Natural killer cell treated with Interleukin-12 subunit alpha and Interleukin-12 subunit beta and Interleukin-15 and Interleukin-18, amount 100 ng/mL, for 72 hours (primary cell): ENCODE results near the gene PDGFB. TPM values are rescaled to one million over a fixed set of nuclear protein-coding genes. Genes with fewer than 3 reads are reported as not detected.

Experiments
- ATAC-seq, 2 donors: fragments of 150-1000 bp; cut with Tn5 transposase in 1 of 2; sonication (Bioruptor Pico), chemical (Tn5 transposase) in 1 of 2; 2 replicates each; pipeline ENCODE4 v1.10.0; 2021
- DNase-seq: peaks from one replicate; pipeline ENCODE4 v3.0.0; 2022; ENCODE audit warnings: low spot score
- H3K27ac Mint-ChIP-seq, 2 donors: 1 replicate in 1 of 2; 2 replicates in 1 of 2; pipeline ENCODE4 v1.8.0; 2022; ENCODE audit warnings: mixed read lengths in 2 of 2, mild to moderate bottlenecking in 1 of 2, moderate library complexity in 1 of 2
- H3K27me3 Mint-ChIP-seq, 2 donors: 1 replicate in 1 of 2; 2 replicates in 1 of 2; pipeline ENCODE4 v1.8.0; 2022; ENCODE audit warnings: mixed read lengths in 2 of 2
- H3K36me3 Mint-ChIP-seq: one replicate; pipeline ENCODE4 v1.8.0; 2022; ENCODE audit warnings: mixed read lengths
- H3K4me1 Mint-ChIP-seq, 2 donors: 1 replicate in 1 of 2; 2 replicates in 1 of 2; pipeline ENCODE4 v1.8.0; 2022; ENCODE audit warnings: low read depth in 2 of 2, mixed read lengths in 2 of 2, mild to moderate bottlenecking in 1 of 2
- H3K4me3 Mint-ChIP-seq: one replicate; pipeline ENCODE4 v1.8.0; 2022; ENCODE audit warnings: mixed read lengths
- H3K9me3 Mint-ChIP-seq: 2 replicates; pipeline ENCODE4 v1.8.0; 2022; ENCODE audit warnings: mixed read lengths
- total RNA-seq, 2 donors: library from RNA; stranded (reverse); gene quantifications; one replicate each; pipeline ENCODE4 v1.2.3, GENCODE V29; 2022

The PDGFB gene
- total RNA-seq, 2 donors from 2014 or later: not detected

GRCh38 chr22:39215070-39215396 is 29.7 kb downstream of the PDGFB start:
- H3K36me3 Mint-ChIP-seq: peaks cover 3% of the 10 kb centered on the region
- no peak overlapping the region for H3K27ac Mint-ChIP-seq
- peaks cover 3 to 5% of the 10 kb centered on the region in 2 donors for H3K4me1 Mint-ChIP-seq
- no peak for DNase-seq
- no peaks in the 10 kb centered on the region for H3K9me3 Mint-ChIP-seq
- no peak overlapping the region for H3K4me3 Mint-ChIP-seq
- no peak for ATAC-seq
- peaks cover 24 to 41% of the 10 kb centered on the region in 2 donors for H3K27me3 Mint-ChIP-seq

GRCh38 chr22:39214383-39215069 is 30.3 kb downstream of the PDGFB start:
- Mint-ChIP-seq H3K27ac (no peak overlapping the region), H3K4me3 (no peak overlapping the region), H3K27me3 (peaks cover 21 to 36% of the 10 kb centered on the region in 2 donors), H3K36me3 (no peaks in the 10 kb centered on the region), H3K9me3 (no peaks in the 10 kb centered on the region), H3K4me1 (peaks cover 3 to 5% of the 10 kb centered on the region in 2 donors)
- no peak for ATAC-seq
- DNase-seq: no peak

GRCh38 chr22:39214006-39214382 is 30.8 kb downstream of the PDGFB start:
- DNase-seq (no peak), ATAC-seq (no peak)
- no peaks in the 10 kb centered on the region for H3K36me3 Mint-ChIP-seq
- H3K9me3 Mint-ChIP-seq: no peaks in the 10 kb centered on the region
- H3K27ac Mint-ChIP-seq: no peak overlapping the region
- no peak overlapping the region for H3K4me3 Mint-ChIP-seq
- peaks cover 21 to 36% of the 10 kb centered on the region in 2 donors for H3K27me3 Mint-ChIP-seq
- H3K4me1 Mint-ChIP-seq: peaks cover 3 to 5% of the 10 kb centered on the region in 2 donors

GRCh38 chr22:39212721-39213376 is 31.9 kb downstream of the PDGFB start:
- ATAC-seq (no peak), DNase-seq (no peak)
- Mint-ChIP-seq H3K27me3 (peaks cover 24 to 32% of the 10 kb centered on the region in 2 donors), H3K4me3 (no peak overlapping the region), H3K9me3 (no peaks in the 10 kb centered on the region), H3K27ac (peak overlapping the region in 1 of 2 donors; percentile 48), H3K4me1 (peaks cover 3 to 6% of the 10 kb centered on the region in 2 donors), H3K36me3 (no peaks in the 10 kb centered on the region)

GRCh38 chr22:39209756-39210155 is 35.0 kb downstream of the PDGFB start:
- peaks cover 26 to 27% of the 10 kb centered on the region in 2 donors for H3K27me3 Mint-ChIP-seq
- H3K36me3 Mint-ChIP-seq: no peaks in the 10 kb centered on the region
- peaks cover 16 to 20% of the 10 kb centered on the region in 2 donors for H3K4me1 Mint-ChIP-seq
- DNase-seq (no peak), ATAC-seq (no peak)
- H3K27ac Mint-ChIP-seq: no peak overlapping the region
- no peak overlapping the region for H3K4me3 Mint-ChIP-seq
- no peaks in the 10 kb centered on the region for H3K9me3 Mint-ChIP-seq

GRCh38 chr22:39208013-39208680 is 36.6 kb downstream of the PDGFB start:
- peak overlapping the region in 1 of 2 donors; percentile 58 for H3K27ac Mint-ChIP-seq

GRCh38 chr22:39207141-39208012 is 37.4 kb downstream of the PDGFB start:
- Mint-ChIP-seq H3K4me3 (peak overlapping the region; percentile 39), H3K4me1 (peaks cover 22 to 25% of the 10 kb centered on the region in 2 donors)
- no peak for ATAC-seq

More at GRCh38 chr22:39208013-39208680, 36.6 kb downstream of the PDGFB start:
- no peaks in the 10 kb centered on the region for H3K36me3 Mint-ChIP-seq
- H3K9me3 Mint-ChIP-seq: no peaks in the 10 kb centered on the region
- ATAC-seq (no peak), DNase-seq (no peak)
- peaks cover 19 to 25% of the 10 kb centered on the region in 2 donors for H3K4me1 Mint-ChIP-seq
- peaks cover 16 to 26% of the 10 kb centered on the region in 2 donors for H3K27me3 Mint-ChIP-seq
- H3K4me3 Mint-ChIP-seq: no peak overlapping the region

GRCh38 chr22:39206491-39206890 is 38.3 kb downstream of the PDGFB start:
- Mint-ChIP-seq H3K27me3 (peaks cover 7 to 24% of the 10 kb centered on the region in 2 donors), H3K27ac (peak overlapping the region in 1 of 2 donors; percentile 21), H3K4me1 (peaks cover 22 to 25% of the 10 kb centered on the region in 2 donors), H3K4me3 (no peak overlapping the region), H3K9me3 (no peaks in the 10 kb centered on the region), H3K36me3 (no peaks in the 10 kb centered on the region)
- DNase-seq (no peak), ATAC-seq (no peak)

More at GRCh38 chr22:39207141-39208012, 37.4 kb downstream of the PDGFB start:
- no peaks in the 10 kb centered on the region for H3K36me3 Mint-ChIP-seq
- no peaks in the 10 kb centered on the region for H3K9me3 Mint-ChIP-seq
- no peak for DNase-seq
- peaks cover 9 to 24% of the 10 kb centered on the region in 2 donors for H3K27me3 Mint-ChIP-seq
- H3K27ac Mint-ChIP-seq: peak overlapping the region in 1 of 2 donors; percentile 58

GRCh38 chr22:39205344-39206021 is 39.3 kb downstream of the PDGFB start:
- Mint-ChIP-seq H3K36me3 (no peaks in the 10 kb centered on the region), H3K4me1 (peaks cover 22 to 25% of the 10 kb centered on the region in 2 donors), H3K9me3 (no peaks in the 10 kb centered on the region), H3K4me3 (peak overlapping the region; percentile 12), H3K27ac (peak overlapping the region in 1 of 2 donors; percentile 21), H3K27me3 (peaks cover 7 to 24% of the 10 kb centered on the region in 2 donors)
- ATAC-seq (peak; percentile 75 to 92), DNase-seq (no peak)

GRCh38 chr22:39204216-39204615 is 40.6 kb downstream of the PDGFB start:
- ATAC-seq: no peak
- no peak overlapping the region for H3K27ac Mint-ChIP-seq
- no peaks in the 10 kb centered on the region for H3K36me3 Mint-ChIP-seq
- no peak overlapping the region for H3K4me3 Mint-ChIP-seq
- peaks cover 22 to 25% of the 10 kb centered on the region in 2 donors for H3K4me1 Mint-ChIP-seq
- H3K9me3 Mint-ChIP-seq: no peaks in the 10 kb centered on the region
- peaks cover 13 to 24% of the 10 kb centered on the region in 2 donors for H3K27me3 Mint-ChIP-seq
- DNase-seq: no peak

GRCh38 chr22:39197578-39197977 is 47.2 kb downstream of the PDGFB start:
- Mint-ChIP-seq H3K4me1 (no peaks in the 10 kb centered on the region), H3K4me3 (no peak overlapping the region), H3K9me3 (no peaks in the 10 kb centered on the region), H3K36me3 (no peaks in the 10 kb centered on the region), H3K27ac (no peak overlapping the region), H3K27me3 (peaks cover 0 to 30% of the 10 kb centered on the region in 2 donors)
- ATAC-seq (no peak), DNase-seq (no peak)

- H3K9me3 Mint-ChIP-seq: no peaks in the 10 kb centered on the region
- H3K27ac Mint-ChIP-seq: no peak overlapping the region
- DNase-seq (no peak), ATAC-seq (no peak)
- no peak overlapping the region for H3K4me3 Mint-ChIP-seq
- H3K4me1 Mint-ChIP-seq: no peaks in the 10 kb centered on the region
- no peaks in the 10 kb centered on the region for H3K36me3 Mint-ChIP-seq
- H3K27me3 Mint-ChIP-seq: peaks cover 0 to 23% of the 10 kb centered on the region in 2 donors
Measured at GRCh38 chr22:39194098-39194497, 50.7 kb downstream of the PDGFB start.

GRCh38 chr22:39188809-39189208 is 56.0 kb downstream of the PDGFB start:
- Mint-ChIP-seq H3K9me3 (no peaks in the 10 kb centered on the region), H3K36me3 (no peaks in the 10 kb centered on the region), H3K27ac (no peak overlapping the region), H3K4me1 (peaks cover 0 to 4% of the 10 kb centered on the region in 2 donors), H3K27me3 (peaks cover 2 to 18% of the 10 kb centered on the region in 2 donors), H3K4me3 (no peak overlapping the region)
- DNase-seq (no peak), ATAC-seq (no peak)
